HG03469 (cell line): ENCODE results near the gene SLC7A11.
A peak's percentile ranks its signal among the peaks of the same experiment; 100 is the strongest.

Experiments
- ATAC-seq: cut with Tn5 transposase; IDR thresholded peaks from one replicate; pipeline ENCODE4 v1.9.1; 2021; ENCODE audit warnings: mild to moderate bottlenecking, moderate library complexity, moderate number of reproducible peaks; ENCODE audit not compliant: unreplicated experiment

SLC7A11 gene

GRCh38 chr4:138242076-138242833, at the start of gene SLC7A11:
TSS of gene SLC7A11 (minus strand) at chr4:138242349. CDS start at chr4:138242069, 280 bp downstream.
- ATAC-seq = peak; percentile 97

- no peak for ATAC-seq
These were observed 49.3 kb upstream of the SLC7A11 start for GRCh38 chr4:138291431-138291830.

DNA sequence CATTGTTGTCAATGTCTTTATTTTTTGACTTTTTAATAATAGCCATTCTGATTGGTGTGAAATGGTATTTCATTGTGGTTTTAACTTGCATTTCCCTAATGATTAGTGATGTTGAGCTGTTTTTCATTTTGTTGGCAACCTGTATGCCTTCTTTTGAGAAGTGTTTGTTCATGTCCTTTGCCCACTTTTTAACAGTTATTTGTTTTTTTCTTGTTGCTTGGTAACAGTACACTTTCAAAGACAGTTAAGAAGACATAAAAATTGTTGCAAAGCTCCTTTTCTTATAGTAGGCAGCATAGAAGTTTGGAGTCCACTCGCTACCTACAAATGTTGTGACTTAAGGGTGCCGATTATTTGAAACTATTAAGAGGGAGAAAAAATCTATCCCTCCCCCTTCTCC, 48.7 kb upstream of the SLC7A11 start:
- ATAC-seq = no peak

- no peak for ATAC-seq
These were observed 37.1 kb upstream of the SLC7A11 start for GRCh38 chr4:138279286-138279685.

DNA sequence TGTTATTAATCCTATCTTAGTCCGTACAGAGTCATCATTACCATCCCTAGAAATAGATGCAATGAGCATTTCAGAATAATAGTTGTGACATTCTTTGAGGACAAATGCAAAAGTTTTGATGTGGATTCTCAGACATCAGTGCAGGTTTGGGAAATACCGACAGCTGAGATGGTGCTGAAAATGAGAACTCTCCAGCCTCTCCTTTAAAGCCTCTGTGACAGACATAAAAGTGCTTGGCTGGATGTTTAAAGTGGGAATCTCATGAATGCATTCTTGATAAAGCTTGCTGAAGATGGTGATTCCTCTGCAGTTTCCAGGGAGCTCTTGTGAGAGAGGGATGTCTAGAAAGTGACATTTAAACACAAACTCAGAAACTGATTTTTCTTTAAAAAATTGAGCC, 35.0 kb upstream of the SLC7A11 start:
- no peak for ATAC-seq

DNA sequence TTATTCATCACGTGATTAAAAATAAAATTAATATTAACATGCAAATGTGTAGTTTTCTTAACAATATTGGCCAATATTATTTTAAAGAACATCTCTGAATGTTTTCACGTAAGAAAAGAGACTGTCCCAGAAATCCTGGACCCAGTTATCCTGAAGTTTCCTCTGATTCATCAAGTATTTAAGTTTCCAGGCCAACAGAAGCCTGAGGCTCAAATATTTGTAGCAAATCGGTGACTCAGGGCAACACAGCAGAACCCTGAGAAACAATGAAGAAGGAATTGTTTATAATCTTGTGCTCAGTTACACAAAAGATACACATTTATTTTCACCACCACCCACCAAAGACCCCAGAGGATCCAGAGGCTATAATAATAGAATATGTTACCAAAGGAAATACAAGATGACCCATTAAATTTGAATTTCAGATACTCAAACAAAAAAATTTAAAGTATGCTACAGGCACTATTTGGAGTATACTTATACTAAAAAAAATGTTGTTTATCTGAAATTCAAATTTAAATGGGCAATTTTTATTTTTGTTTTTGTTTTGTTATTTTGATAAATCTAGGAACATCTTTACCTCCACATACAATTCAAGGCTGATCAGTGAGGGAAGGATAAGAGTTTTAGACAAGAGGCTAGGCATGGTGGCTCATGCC, 33.9 kb upstream of the SLC7A11 start:
- ATAC-seq = no peak

GRCh38 chr4:138275216-138275615, 33.1 kb upstream of the SLC7A11 start:
- no peak for ATAC-seq

- ATAC-seq = no peak
These were observed 27.0 kb upstream of the SLC7A11 start for GRCh38 chr4:138269175-138269574.

GRCh38 chr4:138267835-138268234, 25.7 kb upstream of the SLC7A11 start:
- no peak for ATAC-seq

- ATAC-seq = no peak
These were observed 24.8 kb upstream of the SLC7A11 start for GRCh38 chr4:138266948-138267347.

DNA sequence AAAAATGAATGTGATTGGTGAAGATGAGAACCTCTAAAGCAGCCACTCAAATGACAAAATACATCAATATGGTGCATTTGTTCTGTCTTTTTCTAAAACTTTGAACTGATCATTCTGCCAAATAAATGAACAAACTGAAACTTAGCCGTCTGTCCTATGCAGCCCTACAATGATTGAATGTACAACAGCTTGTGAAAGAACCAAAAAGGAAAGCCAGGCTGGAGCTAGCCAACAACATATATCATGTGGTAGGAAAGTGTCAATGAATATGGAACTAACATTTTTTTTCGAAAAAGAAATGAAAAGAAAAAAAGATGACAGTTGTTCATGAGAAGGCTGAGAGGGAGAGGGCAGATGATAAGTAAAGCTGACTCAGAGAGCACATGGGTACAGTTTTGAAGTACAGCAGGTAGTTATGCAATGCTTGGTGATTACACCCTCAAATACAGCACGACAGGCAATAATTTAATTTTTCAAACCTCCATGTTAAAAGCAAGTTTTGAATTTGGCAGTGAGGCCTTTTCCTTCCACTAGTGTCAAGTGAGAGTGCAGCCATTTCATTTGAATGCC, 21.2 kb upstream of the SLC7A11 start:
- ATAC-seq = no peak

DNA sequence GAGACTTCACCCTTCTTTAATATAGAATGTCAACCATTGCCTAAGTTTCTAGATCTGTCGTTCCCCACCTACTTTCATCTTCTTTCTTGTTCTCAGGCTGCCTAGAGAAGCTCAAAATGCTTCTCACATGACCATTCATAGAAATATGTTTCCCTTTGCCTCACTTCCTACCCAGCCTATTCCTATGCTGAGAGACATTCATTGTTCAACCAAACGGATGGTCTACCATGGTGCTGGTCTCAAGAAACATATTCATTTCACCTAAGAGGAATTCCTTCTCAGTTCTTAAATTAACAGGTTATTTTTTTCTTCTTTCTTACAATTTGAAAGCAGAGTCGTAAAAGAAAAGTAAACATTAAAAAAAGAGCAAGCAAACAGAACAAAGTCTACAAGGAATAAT, 20.3 kb upstream of the SLC7A11 start:
- ATAC-seq = no peak

- ATAC-seq = no peak
These were observed 19.9 kb upstream of the SLC7A11 start for GRCh38 chr4:138262030-138262429.

DNA sequence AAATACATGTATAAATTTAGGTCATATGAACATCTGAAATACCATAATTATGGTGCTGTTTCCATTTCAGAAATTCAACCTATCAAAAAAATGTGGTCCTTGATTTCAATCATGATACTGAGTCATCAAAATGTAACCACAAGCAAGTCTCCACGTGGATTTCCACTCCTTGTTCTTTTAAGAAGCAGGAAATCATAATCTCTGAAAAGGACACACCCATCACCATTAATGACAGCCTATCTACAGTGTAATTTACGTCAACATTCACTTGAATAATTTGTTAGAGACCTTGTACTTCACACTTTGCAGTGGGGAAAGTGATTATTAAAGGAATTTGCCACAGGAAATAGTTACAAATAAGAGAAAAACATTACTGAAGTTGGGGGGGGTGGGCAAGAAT, 17.7 kb upstream of the SLC7A11 start:
- no peak for ATAC-seq

GRCh38 chr4:138259271-138259670, 17.1 kb upstream of the SLC7A11 start:
- ATAC-seq = no peak

- no peak for ATAC-seq
These were observed 14.5 kb upstream of the SLC7A11 start for GRCh38 chr4:138256608-138257007.

- ATAC-seq = no peak
These were observed 13.9 kb upstream of the SLC7A11 start for GRCh38 chr4:138255917-138256597.

GRCh38 chr4:138252551-138252950, 10.4 kb upstream of the SLC7A11 start:
- ATAC-seq = no peak

DNA sequence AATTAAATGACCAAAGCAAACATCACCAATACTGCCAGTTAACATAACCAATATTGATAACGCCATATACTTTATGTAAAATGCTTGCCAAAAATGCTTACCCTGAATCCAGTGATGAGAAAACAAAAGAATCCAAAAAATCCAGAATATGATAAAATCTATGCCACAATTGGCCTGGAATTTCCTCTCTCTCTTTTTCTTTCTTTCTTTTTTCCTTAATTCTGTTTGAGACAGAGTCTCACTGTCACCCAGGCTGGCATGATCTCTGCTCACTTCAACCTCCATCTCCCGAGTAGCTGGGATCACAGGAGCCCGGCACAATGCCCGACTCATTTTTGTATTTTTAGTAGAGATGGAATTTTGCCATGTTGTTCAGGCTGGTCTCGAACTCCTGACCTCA, 9.8 kb upstream of the SLC7A11 start:
- ATAC-seq = no peak

GRCh38 chr4:138249132-138249531, 7.0 kb upstream of the SLC7A11 start:
- ATAC-seq = no peak

GRCh38 chr4:138248058-138248457, 5.9 kb upstream of the SLC7A11 start:
- no peak for ATAC-seq

DNA sequence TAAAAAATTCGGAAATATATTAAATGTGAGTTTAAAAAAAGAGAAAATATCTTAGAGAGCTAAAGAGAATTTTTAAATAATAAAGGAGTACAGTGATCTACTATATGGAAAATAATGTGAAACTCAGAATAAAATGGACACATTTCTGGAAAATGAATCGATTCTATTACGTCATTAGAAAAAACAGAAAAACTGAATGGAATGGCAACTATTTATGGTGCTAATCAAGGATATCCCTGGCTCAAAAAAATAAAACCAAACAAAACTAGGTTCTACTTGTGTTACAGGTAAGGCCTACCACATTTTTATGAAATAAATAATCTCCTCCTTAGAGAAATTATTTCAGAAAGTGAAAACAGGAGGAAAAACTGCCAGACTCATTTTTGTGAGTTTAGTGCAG, 5.5 kb upstream of the SLC7A11 start:
- ATAC-seq = no peak
